ENCODE results near the gene AFG1L.

- TF ChIP-seq CTCF (IDR thresholded peaks at IDR 0.05; ENCODE audit: borderline replicate concordance, extremely low read depth, low read length, poor library complexity, severe bottlenecking) = no peak
- TF ChIP-seq EZH2 (IDR thresholded peaks at IDR 0.05; ENCODE audit: borderline replicate concordance, low read depth, low read length, severe bottlenecking) = no peak
Observed at GRCh38 chr6:108291091-108291490, 3.8 kb upstream of the AFG1L start.
